Measurements from ENCODE around the gene AKAP5.

Gene AKAP5, protein sequence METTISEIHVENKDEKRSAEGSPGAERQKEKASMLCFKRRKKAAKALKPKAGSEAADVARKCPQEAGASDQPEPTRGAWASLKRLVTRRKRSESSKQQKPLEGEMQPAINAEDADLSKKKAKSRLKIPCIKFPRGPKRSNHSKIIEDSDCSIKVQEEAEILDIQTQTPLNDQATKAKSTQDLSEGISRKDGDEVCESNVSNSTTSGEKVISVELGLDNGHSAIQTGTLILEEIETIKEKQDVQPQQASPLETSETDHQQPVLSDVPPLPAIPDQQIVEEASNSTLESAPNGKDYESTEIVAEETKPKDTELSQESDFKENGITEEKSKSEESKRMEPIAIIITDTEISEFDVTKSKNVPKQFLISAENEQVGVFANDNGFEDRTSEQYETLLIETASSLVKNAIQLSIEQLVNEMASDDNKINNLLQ

DNA sequence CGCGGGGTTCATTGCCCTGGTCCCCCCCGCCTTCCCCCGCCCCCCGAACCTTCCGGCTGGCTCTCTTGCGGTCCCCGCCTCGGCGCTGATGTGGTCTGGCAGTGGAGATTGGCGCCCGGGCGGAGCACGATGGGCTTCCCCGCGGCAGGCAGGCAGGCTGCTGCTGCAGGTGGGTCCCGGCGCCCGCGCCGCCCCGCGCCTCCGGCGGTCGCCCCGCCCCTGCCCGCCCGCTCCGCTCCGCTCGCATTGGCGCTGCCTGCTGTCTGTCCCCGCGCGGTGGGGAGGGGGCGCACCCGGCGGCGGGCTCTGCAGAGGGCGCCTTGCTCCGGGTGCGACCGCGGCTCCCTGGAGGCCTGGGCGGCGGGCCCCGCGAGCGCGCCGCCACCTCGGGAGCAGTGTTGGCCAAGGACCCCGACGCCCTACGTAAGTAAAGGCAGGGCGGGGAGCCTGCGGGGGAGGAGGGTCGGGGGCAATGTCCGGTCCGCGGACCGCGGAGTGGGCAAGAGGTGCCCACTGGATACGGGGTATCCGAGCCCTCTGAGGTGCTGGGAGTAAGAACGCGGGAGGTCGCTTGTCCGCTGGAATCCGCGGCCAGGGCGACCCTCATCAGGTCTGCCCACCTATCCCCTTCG, at the start of gene AKAP5:
Gene AKAP5 (plus strand): TSS at position 309 of the 632 bp plus-strand sequence. CDS start 2,896 bp downstream, outside the sequence.
- peaks cover 4% of the 10 kb centered on the region for H3K27me3 Mint-ChIP-seq (ENCODE audit: low read depth)
- peaks cover 33% of the 10 kb centered on the region for H3K4me1 Mint-ChIP-seq (ENCODE audit: low read depth)
- peak within 1 kb of the TSS; percentile 68 for H3K27ac Mint-ChIP-seq
- H3K4me3 Mint-ChIP-seq, result peak within 1 kb of the TSS; percentile 82
- H3K36me3 Mint-ChIP-seq (ENCODE audit: low read depth), result peaks cover 8% of the 10 kb centered on the region
- no peaks in the 10 kb centered on the region for H3K9me3 Mint-ChIP-seq

DNA sequence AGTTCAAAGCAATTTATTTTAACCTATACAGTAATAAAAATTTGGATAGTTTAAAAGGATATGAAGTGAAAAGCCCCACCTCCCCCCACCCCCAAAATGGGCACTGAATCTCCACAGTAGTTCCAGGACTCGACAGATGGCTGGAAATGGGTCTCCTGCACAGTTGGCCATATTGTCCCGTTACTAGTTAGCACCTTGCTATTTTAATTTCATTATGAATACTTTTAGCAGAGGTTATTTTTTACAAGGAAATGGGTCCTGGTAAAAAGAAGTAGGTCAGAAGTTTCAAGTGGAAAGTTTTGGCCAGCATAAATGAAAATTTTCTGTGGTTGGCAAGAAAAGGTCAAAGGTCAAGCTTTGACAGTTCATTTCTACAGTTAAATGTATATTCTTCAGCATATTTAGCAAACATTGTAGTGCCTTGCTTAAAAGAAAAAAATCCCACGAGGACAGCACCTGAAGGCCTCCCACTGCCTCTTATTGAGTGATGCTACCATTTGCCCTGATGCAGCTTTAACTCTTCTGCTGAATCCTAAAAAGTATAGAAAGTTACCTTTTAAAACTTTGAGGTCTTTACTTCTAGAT, 48.9 kb upstream of the AKAP5 start:
- Mint-ChIP-seq H3K27me3 (ENCODE audit: low read depth) (no peaks in the 10 kb centered on the region), H3K36me3 (ENCODE audit: low read depth) (peaks cover 40% of the 10 kb centered on the region), H3K27ac (no peak overlapping the region), H3K4me1 (ENCODE audit: low read depth) (peaks cover 12% of the 10 kb centered on the region), H3K9me3 (no peaks in the 10 kb centered on the region), H3K4me3 (no peak overlapping the region)

DNA sequence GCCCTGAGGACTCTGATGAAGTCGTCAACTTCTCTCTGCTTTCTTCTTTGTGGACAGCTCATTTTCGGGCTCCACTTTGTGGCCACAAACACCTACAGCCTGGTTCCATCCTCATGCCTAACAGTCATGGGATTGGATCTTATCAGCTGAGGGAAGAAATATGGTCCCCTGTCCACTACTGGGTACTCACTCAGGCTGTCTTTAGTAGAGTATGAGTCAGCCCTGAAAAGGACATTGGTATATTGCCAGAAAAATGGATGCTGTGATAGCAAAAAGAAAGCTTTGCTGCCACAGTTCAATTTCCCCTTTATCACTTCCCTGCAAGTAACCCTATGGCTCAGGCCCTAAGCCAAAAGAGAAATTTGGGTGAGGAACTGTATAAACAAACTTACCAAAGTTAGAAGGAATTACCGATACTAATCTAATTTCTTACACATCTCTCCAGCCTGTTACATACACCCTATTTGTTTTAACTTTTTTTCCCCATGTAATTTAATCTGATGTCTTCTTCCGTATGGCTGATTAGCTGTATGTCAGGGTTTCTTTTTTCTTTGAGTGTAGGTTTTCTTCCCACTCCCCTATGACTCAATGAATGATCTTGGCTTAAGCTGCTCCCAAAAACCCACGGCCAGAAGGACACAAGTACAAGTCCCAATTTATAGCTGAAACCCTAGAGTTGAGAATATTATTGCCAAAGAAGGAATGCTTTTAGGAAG, 48.1 kb upstream of the AKAP5 start:
- Mint-ChIP-seq H3K9me3 (no peaks in the 10 kb centered on the region), H3K36me3 (ENCODE audit: low read depth) (peaks cover 38% of the 10 kb centered on the region), H3K4me3 (no peak overlapping the region), H3K4me1 (ENCODE audit: low read depth) (peaks cover 7% of the 10 kb centered on the region), H3K27ac (no peak overlapping the region), H3K27me3 (ENCODE audit: low read depth) (no peaks in the 10 kb centered on the region)

DNA sequence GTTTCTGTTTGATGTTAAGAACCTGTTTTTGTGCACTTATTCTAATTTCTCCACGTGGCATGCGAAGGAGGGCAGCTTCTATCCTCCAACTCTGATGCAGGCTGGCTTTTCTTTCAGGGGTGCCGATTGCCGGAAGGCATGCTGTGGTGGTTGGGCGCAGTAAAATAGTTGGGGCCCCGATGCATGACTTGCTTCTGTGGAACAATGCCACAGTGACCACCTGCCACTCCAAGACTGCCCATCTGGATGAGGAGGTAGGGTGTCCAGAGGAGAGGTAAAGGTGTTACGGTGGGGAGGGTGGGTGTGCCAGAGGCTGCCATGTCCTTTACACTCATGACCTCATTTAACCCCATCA, 47.6 kb upstream of the AKAP5 start:
- H3K9me3 Mint-ChIP-seq, result no peaks in the 10 kb centered on the region
- H3K4me1 Mint-ChIP-seq (ENCODE audit: low read depth), result peaks cover 9% of the 10 kb centered on the region
- H3K4me3 Mint-ChIP-seq, result no peak overlapping the region
- H3K27me3 Mint-ChIP-seq (ENCODE audit: low read depth), result no peaks in the 10 kb centered on the region
- H3K36me3 Mint-ChIP-seq (ENCODE audit: low read depth), result peaks cover 41% of the 10 kb centered on the region
- H3K27ac Mint-ChIP-seq, result no peak overlapping the region

DNA sequence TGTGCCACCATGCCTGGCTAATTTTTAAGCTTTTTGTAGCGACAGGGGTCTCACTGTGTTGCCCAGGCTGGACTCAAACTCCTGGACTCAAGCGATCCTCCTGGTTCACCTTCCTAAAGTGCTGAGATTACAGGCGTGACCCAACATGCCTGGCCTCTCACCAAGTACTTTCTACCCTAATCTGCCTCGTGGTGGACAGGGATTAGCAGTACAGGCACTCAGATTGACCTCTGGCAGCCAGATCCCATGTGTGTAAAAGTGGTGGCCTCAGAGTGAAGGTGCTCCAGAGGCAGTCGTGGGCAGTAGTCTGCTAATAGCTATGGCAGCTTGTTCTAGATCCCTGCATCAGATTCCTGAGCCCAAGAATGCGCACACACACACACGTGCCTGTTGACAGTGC, 46.3 kb upstream of the AKAP5 start:
- Mint-ChIP-seq H3K27me3 (ENCODE audit: low read depth) (no peaks in the 10 kb centered on the region), H3K9me3 (no peaks in the 10 kb centered on the region), H3K36me3 (ENCODE audit: low read depth) (peaks cover 45% of the 10 kb centered on the region), H3K27ac (no peak overlapping the region), H3K4me3 (no peak overlapping the region), H3K4me1 (ENCODE audit: low read depth) (peaks cover 7% of the 10 kb centered on the region)

DNA sequence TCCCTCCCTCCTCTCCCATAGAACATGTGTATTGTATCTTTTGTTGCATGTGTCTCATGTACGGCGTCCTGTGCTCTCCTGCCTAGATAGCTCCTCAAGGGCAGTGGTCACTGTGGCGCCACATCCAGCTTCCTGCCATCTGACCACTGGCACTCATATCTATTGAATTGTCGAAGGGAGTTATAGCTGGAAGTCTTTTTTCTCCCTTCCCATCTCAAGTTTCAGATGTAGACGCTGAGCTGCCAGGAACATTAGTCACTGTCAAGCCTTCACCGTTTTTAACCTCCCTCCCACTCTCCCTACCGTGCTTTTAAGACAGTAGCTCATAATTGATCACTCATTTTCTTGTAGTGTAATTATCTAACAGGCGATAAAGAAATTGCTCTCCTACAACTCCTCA, 44.1 kb upstream of the AKAP5 start:
- Mint-ChIP-seq H3K27me3 (ENCODE audit: low read depth) (no peaks in the 10 kb centered on the region), H3K9me3 (no peaks in the 10 kb centered on the region), H3K36me3 (ENCODE audit: low read depth) (peaks cover 54% of the 10 kb centered on the region), H3K4me1 (ENCODE audit: low read depth) (peaks cover 3% of the 10 kb centered on the region), H3K4me3 (no peak overlapping the region), H3K27ac (no peak overlapping the region)

DNA sequence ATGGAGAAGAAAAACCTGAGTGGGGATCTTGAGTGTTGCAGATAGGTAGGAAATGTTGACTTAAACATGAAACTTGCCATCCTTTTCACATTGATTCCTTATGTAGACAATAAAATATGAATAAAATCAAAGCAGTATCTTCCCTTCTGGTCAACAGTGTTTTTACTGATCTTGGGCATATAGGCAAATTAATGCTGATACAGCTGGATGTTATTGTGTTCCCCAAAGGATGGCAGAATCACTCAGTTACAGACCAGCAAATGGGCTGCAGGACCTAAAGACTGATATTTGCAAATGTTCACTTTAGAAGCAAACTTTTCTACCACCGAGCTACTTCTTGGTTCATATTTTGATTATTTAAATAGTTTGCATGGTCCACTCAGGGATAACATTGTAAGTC, 43.3 kb upstream of the AKAP5 start:
- Mint-ChIP-seq H3K9me3 (no peaks in the 10 kb centered on the region), H3K36me3 (ENCODE audit: low read depth) (peaks cover 55% of the 10 kb centered on the region), H3K27me3 (ENCODE audit: low read depth) (no peaks in the 10 kb centered on the region), H3K27ac (no peak overlapping the region), H3K4me3 (no peak overlapping the region), H3K4me1 (ENCODE audit: low read depth) (peaks cover 3% of the 10 kb centered on the region)

DNA sequence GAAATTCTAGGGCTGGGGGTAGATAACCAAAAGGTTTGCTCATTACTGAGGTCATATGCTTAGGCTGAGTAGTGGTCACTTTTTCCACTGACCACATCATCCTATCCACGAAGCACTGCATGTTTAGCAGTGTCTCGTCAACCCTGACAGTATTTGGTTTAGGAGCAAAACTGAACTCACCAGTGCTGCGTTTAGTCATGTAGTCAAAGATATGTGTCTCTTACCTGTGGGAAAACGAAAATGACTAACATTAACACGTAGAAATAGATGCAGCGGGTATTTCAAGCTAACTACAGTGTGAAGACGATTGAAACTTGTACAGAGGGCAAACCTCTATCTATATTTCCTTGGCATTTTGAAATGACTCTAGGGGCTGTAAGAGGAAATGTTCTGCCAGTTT, 42.5 kb upstream of the AKAP5 start:
- H3K4me3 Mint-ChIP-seq, result no peak overlapping the region
- peak overlapping the region; percentile 50 for H3K27ac Mint-ChIP-seq
- H3K4me1 Mint-ChIP-seq (ENCODE audit: low read depth), result peaks cover 3% of the 10 kb centered on the region
- no peaks in the 10 kb centered on the region for H3K27me3 Mint-ChIP-seq (ENCODE audit: low read depth)
- peaks cover 56% of the 10 kb centered on the region for H3K36me3 Mint-ChIP-seq (ENCODE audit: low read depth)
- H3K9me3 Mint-ChIP-seq, result no peaks in the 10 kb centered on the region

DNA sequence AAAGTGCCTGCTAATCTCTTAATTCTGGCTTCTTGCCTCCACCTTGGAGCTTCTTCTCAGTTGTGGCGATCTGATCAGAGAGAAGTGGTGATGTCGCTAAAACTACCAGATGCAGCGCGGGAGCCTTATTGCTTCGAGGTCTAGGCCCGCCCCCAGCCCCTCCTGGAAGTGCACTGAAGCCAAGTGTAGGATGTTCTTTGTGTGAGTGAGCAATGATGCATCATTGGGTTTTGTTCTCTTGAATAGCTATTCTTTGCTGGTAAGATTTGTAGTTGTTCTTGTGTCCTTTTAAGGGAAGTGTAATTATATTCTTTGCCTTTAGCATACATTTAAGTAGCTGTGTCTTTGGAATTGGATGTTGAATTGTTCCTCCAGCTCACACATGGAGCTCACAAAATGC, 41.3 kb upstream of the AKAP5 start:
- Mint-ChIP-seq H3K4me1 (ENCODE audit: low read depth) (peaks cover 3% of the 10 kb centered on the region), H3K9me3 (no peaks in the 10 kb centered on the region)

DNA sequence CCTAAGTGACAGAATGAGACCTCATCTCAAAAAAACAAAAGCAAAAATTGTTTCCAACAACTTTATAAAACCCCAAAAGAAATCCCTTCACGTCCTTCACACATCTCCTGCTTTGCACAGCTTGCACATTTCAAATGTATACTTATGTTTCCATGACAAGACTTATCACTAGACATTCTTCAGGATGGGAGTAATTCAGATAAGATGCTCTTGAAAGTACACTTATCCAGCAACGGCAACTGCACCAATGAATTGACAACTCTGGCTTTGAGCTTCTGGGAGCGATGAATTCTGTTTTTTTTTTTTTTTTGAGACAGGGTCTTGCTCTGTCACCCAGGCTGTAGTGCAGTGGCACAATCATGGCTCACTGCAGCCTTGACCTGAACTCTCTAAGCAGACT, 30.8 kb upstream of the AKAP5 start:
- Mint-ChIP-seq H3K27me3 (ENCODE audit: low read depth) (no peaks in the 10 kb centered on the region), H3K36me3 (ENCODE audit: low read depth) (peaks cover 49% of the 10 kb centered on the region), H3K27ac (no peak overlapping the region), H3K4me3 (no peak overlapping the region), H3K4me1 (ENCODE audit: low read depth) (peaks cover 15% of the 10 kb centered on the region), H3K9me3 (no peaks in the 10 kb centered on the region)

More for the DNA sequence above, 41.3 kb upstream of the AKAP5 start:
- no peaks in the 10 kb centered on the region for H3K27me3 Mint-ChIP-seq (ENCODE audit: low read depth)
- no peak overlapping the region for H3K27ac Mint-ChIP-seq
- H3K4me3 Mint-ChIP-seq, result no peak overlapping the region
- H3K36me3 Mint-ChIP-seq (ENCODE audit: low read depth), result peaks cover 56% of the 10 kb centered on the region

DNA sequence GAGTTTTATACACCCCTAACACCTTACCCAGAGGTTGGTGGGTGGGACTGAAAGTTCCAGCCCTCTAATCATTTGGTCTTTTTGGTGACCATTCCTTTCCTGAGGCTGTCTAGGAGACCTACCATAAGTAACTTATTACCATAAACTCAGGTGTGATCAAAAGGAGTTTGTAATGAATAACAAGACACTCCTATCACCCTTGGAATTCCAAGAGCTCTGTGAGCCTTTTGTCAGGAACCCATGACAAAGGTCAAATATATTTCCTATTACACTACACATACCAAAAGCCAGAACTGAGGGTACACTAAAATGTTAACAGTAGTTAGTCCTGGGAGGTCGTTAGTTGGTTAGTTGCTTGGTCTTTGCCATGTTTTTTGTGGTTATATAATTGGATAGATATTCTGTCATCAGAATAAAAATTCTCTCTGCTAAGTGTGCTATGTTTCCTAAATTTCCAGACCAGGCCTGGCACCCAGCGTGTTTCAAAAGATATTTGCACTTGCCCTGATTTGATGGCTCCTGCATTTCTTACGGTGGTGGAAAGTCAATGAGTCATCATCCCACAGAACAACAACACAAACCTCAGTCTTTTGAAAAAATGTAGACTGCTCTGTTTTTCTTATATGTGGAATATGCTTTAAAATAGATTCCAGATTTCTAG, 27.0 kb upstream of the AKAP5 start:
- Mint-ChIP-seq H3K4me3 (no peak overlapping the region), H3K4me1 (ENCODE audit: low read depth) (peaks cover 15% of the 10 kb centered on the region), H3K9me3 (no peaks in the 10 kb centered on the region), H3K27ac (peak overlapping the region; percentile 64), H3K36me3 (ENCODE audit: low read depth) (peaks cover 52% of the 10 kb centered on the region), H3K27me3 (ENCODE audit: low read depth) (no peaks in the 10 kb centered on the region)

DNA sequence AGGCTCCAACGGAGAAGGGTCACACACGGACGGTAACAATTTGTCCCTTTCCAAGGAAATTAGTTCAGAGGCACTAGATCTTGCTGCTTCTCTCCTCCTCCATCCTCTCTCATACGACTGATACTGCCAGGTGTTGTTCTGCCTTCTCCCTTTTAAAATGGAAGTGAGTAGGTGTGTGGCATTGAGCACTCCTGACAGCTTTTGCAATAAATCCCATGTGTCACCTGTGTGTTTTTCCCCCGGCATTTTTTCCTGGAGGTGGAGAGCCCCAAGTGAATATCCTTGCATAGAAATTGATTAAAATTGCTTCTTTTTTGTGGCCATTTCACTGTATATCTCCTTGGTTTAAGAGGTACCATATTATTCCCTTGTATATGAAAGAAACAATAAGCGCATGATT, 26.2 kb upstream of the AKAP5 start:
- H3K9me3 Mint-ChIP-seq, result no peaks in the 10 kb centered on the region
- H3K4me1 Mint-ChIP-seq (ENCODE audit: low read depth), result peaks cover 16% of the 10 kb centered on the region
- peaks cover 56% of the 10 kb centered on the region for H3K36me3 Mint-ChIP-seq (ENCODE audit: low read depth)
- H3K27me3 Mint-ChIP-seq (ENCODE audit: low read depth), result no peaks in the 10 kb centered on the region
- H3K27ac Mint-ChIP-seq, result peak overlapping the region; percentile 43
- H3K4me3 Mint-ChIP-seq, result no peak overlapping the region

DNA sequence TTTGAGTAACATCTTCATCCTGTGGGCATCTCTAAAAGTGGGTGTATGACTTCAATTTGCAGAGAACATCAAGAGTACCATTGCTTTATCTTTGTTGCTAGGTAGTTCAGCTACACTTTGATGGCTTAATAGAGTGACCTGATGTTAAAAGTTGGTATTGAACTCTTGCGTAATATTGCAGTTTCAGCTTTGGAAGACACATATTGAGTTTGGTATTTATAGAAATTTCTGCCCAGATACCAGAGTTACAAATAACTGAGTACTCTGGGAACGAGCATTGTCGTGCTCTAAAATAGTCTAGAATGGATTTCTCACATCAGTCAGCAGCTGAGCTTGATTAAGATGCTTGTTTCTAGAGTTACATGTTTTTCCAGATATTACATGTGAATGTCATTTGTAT, 24.8 kb upstream of the AKAP5 start:
- Mint-ChIP-seq H3K27me3 (ENCODE audit: low read depth) (no peaks in the 10 kb centered on the region), H3K36me3 (ENCODE audit: low read depth) (peaks cover 59% of the 10 kb centered on the region), H3K9me3 (no peaks in the 10 kb centered on the region), H3K4me3 (no peak overlapping the region), H3K27ac (no peak overlapping the region), H3K4me1 (ENCODE audit: low read depth) (peaks cover 30% of the 10 kb centered on the region)

DNA sequence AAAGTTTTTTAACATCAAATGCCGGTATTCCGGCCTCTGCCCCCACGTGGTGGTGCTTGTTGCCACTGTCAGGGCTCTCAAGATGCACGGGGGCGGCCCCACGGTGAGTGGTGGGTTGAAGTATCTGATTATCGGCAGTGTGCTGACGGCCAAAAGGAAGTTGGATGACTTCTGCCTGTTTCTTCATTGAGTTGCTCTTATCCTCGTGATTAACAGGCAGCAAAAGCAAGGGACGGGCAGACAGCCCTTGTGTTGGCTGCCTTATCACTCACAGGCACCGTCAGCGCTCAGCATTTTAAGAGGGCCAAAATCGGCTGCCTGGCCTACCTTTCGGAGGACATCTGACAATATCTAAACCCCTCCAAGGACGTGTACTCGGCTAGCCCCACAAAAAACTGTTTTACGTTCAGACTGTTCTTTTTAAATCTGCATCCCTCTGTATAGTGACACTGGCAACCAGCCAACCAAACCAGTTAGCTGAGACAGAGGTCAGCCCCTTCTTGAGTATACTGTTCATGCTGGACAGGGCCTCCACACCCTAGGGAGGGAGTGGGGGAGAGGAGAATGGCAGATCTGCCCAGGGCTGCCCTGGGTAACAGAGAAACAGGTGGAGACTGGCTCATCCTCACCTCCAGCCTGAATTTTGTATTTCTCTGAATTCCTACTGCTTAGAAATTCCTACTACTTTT, 22.9 kb upstream of the AKAP5 start:
- Mint-ChIP-seq H3K36me3 (ENCODE audit: low read depth) (peaks cover 45% of the 10 kb centered on the region), H3K4me1 (ENCODE audit: low read depth) (peaks cover 33% of the 10 kb centered on the region), H3K4me3 (no peak overlapping the region), H3K27me3 (ENCODE audit: low read depth) (no peaks in the 10 kb centered on the region), H3K9me3 (no peaks in the 10 kb centered on the region), H3K27ac (no peak overlapping the region)
